ENCODE measurements around the gene DSCAM. TPM values are rescaled to one million over a fixed set of nuclear protein-coding genes. Genes with fewer than 3 reads are reported as not detected.

The DSCAM gene
- total and polyA plus RNA-seq, 10 donors: 0.02 to 2.7 (median 2.0) TPM

GRCh38 chr21:40788635-40789034 is 58.3 kb downstream of the DSCAM start:
- TF ChIP-seq POLR2AphosphoS5 (IDR thresholded peaks at IDR 0.05) (no peak), POLR2A (IDR thresholded peaks at IDR 0.05) (no peak), CTCF (IDR thresholded peaks at IDR 0.05 in 8 of 11, conservative IDR thresholded peaks at IDR 0.05 in 3 of 11) (no peak)
- peaks cover 0 to 11% (median 0%) of the 10 kb centered on the region in 8 donors for H3K9me3 ChIP-seq

GRCh38 chr21:40783404-40783803 is 63.6 kb downstream of the DSCAM start:
- no peaks in the 10 kb centered on the region for H3K27me3 ChIP-seq (replicated peaks in 1 of 7)
- no peak overlapping the region for H3K27ac ChIP-seq
- intact Hi-C loops (cut with DNase I; ENCODE audit: low total_unique reads): no loop called here
- no peak for TF ChIP-seq POLR2AphosphoS5 (IDR thresholded peaks at IDR 0.05)
- no peak for TF ChIP-seq CTCF (IDR thresholded peaks at IDR 0.05 in 8 of 11, conservative IDR thresholded peaks at IDR 0.05 in 3 of 11)
- no peak for TF ChIP-seq POLR2A (IDR thresholded peaks at IDR 0.05)
- no peaks in the 10 kb centered on the region for H3K36me3 ChIP-seq
- peaks cover 0 to 4% (median 0%) of the 10 kb centered on the region in 8 donors for H3K9me3 ChIP-seq
- H3K4me1 ChIP-seq: no peaks in the 10 kb centered on the region
- DNase-seq: no peak
- 78 to 91% (median 87%) methylated on average over 6 of the region's 6 CpGs for WGBS, 5 donors
- H3K4me3 ChIP-seq: no peak overlapping the region

More at GRCh38 chr21:40788635-40789034, 58.3 kb downstream of the DSCAM start:
- Histone ChIP-seq H3K4me1 (no peaks in the 10 kb centered on the region), H3K27ac (no peak overlapping the region), H3K4me3 (no peak overlapping the region), H3K27me3 (replicated peaks in 1 of 7) (no peaks in the 10 kb centered on the region), H3K36me3 (no peaks in the 10 kb centered on the region)
- no peak for DNase-seq
- WGBS, 5 donors: 71 to 92% (median 83%) methylated on average over 3 of the region's 3 CpGs
- intact Hi-C loops (cut with DNase I; ENCODE audit: low total_unique reads): no loop called here

GRCh38 chr21:40770435-40771055 is 76.4 kb downstream of the DSCAM start:
- WGBS, 5 donors: 63 to 73% (median 65%) methylated on average over 5 of the region's 5 CpGs
- peaks cover 0 to 17% (median 0%) of the 10 kb centered on the region in 8 donors for H3K9me3 ChIP-seq
- no peak overlapping the region for H3K27ac ChIP-seq
- no peaks in the 10 kb centered on the region for H3K36me3 ChIP-seq
- DNase-seq: no peak
- no peak for TF ChIP-seq POLR2A (IDR thresholded peaks at IDR 0.05)
- no peak for TF ChIP-seq CTCF (IDR thresholded peaks at IDR 0.05 in 8 of 11, conservative IDR thresholded peaks at IDR 0.05 in 3 of 11)
- TF ChIP-seq POLR2AphosphoS5 (IDR thresholded peaks at IDR 0.05): no peak
- H3K27me3 ChIP-seq (replicated peaks in 1 of 7): peaks cover 0 to 9% (median 0%) of the 10 kb centered on the region in 7 donors
- intact Hi-C loops (cut with DNase I; ENCODE audit: low total_unique reads): no loop called here
- H3K4me1 ChIP-seq: no peaks in the 10 kb centered on the region
- no peak overlapping the region for H3K4me3 ChIP-seq

GRCh38 chr21:40769231-40769630 is 77.7 kb downstream of the DSCAM start:
- peaks cover 0 to 17% (median 0%) of the 10 kb centered on the region in 8 donors for H3K9me3 ChIP-seq
- no peak for DNase-seq
- H3K27ac ChIP-seq: no peak overlapping the region
- no peak for TF ChIP-seq POLR2A (IDR thresholded peaks at IDR 0.05)
- TF ChIP-seq CTCF (IDR thresholded peaks at IDR 0.05 in 8 of 11, conservative IDR thresholded peaks at IDR 0.05 in 3 of 11): no peak
- no peak for TF ChIP-seq POLR2AphosphoS5 (IDR thresholded peaks at IDR 0.05)
- no peaks in the 10 kb centered on the region for H3K36me3 ChIP-seq
- intact Hi-C loops (cut with DNase I; ENCODE audit: low total_unique reads): no loop called here
- H3K4me3 ChIP-seq: no peak overlapping the region
- 82 to 100% (median 94%) methylated on average over 1 of the region's 1 CpG for WGBS, 5 donors
- peaks cover 0 to 14% (median 0%) of the 10 kb centered on the region in 7 donors for H3K27me3 ChIP-seq (replicated peaks in 1 of 7)
- H3K4me1 ChIP-seq: no peaks in the 10 kb centered on the region

All from spleen (tissue), 11 donors.